ENCODE data around the gene SRRM5.
"Not testable (repeated sequence)": the region's sequence is repeated elsewhere in the genome, so short reads cannot be mapped to it uniquely, and the experiment has no call there.

The SRRM5 gene, protein sequence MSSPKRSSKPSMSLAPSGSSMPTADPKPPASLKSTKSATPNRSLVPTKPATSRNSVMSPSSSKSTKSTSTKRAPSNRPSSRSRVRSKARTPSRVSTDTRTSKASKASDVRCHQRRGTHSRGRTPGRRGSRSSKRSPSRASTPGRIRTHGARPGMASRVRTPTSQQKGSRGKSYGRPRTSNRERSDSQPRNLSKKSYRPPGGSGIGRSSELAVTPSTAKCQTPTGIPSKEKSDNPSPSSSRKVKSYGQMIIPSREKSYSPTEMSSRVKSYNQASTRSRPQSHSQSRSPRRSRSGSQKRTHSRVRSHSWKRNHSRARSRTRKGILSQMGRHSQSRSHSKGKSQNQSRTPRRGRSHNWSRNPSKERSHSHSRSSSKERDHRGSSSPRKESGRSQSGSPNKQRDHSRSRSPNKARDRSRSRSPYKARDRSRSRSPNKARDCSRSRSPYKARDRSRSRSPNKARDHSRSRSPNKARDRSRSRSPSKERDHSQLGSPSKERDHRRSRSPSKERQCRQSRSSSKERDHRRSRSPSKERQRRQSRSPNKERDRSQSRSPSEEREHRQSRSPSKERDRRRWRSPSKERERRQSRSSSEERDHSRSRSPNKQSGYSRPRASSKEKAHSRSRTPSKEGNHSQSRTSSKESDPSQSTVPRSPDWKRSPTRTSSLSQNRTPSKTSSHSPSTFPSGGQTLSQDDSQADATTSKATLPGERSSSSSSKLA

DNA sequence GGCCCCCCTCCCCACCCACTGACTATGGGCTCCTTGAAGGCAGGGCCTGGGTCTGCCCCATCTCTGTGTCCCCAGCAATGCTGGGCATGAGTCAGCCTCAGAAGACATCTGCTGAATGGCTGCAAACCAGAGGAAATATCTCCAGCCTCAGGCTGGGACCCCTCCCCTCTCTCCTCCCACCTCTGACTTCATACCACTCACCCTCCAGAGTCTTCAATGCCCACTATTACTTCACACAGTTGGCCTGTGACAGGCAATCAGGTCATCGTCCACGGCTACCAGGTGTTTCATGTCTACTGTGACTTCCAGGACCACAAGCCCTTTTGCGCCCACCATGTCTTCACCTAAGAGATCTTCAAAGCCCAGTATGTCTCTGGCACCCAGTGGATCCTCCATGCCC is at the start of gene SRRM5:
Gene SRRM5, plus strand, starts transcription at position 301 of the 400 bp plus-strand sequence. Its CDS starts 34 bp downstream, at position 335.
- no peak for DNase-seq

DNA sequence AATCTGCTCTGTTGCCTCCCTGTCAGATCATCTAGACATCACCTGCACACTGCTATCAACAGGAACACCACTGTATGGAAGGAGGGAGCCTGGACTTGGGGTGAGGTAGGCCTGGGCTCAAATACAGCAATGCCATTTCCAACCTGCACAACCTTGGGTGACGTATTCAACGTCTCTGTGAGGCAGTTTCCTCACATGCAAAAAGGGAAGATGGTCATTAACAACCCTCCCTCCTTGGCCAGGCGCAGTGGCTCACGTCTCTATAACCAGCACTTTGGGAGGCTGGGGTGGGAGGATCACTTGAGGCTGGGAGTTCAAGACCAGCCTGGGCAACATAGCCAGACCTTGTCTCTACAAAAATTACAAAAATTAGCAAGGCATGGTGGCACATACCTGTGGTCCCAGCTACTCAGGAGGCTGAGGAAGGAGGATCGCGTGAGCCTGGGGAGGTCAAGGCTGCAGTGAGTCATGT is 49.6 kb upstream of the SRRM5 start:
- no peak for DNase-seq

DNA sequence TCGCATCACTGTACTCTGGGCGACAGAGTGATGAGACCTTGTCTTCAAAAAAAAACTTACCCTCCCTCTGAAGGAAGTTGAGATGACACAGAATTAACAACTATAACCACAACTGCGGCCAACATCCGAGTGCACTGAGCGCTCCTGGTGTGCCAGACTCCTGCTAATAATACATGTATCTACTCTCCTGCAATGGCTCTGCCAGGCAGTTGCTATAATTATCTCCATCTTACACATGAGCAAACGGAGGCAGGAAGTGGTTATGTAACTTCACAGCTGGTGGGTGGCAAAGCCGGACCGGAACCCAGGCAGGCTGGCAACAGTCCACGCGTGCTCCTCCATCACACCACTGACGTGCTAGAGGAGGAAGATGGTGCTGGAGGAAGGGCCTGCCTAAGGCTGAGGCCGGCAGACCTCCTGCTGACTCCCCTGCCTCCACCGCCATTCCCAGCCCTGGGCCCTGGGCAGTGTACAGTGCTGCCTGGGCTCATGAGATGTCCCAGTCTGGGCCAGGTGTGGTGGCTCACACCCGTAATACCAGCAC is 49.1 kb upstream of the SRRM5 start:
- peak; percentile 100 for DNase-seq

DNA sequence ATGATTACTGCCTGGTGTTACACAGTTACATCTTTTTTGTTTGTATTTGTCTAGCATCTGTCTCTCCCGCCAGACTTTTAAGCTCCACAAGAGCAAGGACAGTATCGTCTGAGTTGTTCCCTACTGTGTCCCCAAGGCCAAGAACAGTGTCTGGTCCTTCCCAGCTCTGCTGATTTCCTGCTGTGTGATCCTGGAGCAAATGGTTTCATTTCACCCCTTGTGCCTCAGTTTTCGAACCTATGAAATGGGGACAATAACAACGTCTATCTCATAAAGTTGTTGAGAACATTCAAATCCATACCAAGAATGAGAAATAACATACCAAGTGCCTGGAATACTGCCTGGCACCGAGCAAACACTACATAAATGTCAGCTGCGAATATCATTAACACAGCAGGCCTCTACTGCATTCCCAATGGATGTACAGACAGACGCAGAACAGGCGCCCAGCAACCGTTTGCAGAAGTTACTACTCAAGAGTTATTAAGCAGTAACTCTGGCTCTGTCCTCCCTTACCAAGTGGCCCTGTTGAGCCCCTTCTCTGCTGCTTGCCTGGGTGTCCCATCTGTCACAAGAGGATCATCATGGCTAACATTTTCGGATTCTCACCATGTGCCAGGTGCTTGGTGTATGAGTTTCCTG is 48.0 kb upstream of the SRRM5 start:
- DNase-seq, result peak; percentile 20

DNA sequence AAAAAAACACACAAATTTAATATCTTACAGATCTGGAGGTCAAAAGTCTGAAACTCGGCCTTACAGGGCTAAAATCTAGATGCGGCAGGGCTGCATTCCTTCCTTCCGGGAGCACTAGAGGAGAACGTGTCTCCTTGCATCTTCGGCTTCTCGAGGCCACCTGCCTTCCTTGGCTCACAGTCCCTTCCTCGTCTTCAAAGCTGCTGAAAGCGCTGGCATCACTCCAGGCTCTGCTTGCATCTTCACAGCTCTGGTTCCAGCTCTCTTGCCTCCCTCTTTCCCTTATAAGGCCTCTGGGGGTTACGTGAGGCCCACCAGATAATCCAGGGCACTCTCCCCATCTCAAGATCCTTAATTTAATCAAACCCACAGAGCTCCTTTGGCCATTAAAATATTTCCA is 47.1 kb upstream of the SRRM5 start:
- no peak for DNase-seq

DNA sequence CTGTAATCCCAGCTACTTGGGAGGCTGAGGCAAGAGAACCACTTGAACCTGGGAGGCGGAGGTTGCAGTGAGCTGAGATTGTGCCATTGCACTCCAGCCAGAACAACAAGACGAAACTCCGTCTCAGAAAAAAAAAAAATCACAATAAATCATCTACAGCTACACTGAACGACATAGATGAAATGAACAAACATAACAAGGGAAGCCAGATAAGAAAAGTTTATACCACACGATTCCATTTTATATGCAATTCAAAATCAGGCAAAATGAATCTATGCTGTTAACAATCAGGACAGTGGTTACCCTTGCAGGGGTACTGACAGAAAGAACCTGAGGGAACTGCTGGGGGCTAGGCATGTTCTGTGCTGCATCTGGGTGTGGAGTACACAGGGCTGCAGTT is 42.2 kb upstream of the SRRM5 start:
- DNase-seq, result no peak

DNA sequence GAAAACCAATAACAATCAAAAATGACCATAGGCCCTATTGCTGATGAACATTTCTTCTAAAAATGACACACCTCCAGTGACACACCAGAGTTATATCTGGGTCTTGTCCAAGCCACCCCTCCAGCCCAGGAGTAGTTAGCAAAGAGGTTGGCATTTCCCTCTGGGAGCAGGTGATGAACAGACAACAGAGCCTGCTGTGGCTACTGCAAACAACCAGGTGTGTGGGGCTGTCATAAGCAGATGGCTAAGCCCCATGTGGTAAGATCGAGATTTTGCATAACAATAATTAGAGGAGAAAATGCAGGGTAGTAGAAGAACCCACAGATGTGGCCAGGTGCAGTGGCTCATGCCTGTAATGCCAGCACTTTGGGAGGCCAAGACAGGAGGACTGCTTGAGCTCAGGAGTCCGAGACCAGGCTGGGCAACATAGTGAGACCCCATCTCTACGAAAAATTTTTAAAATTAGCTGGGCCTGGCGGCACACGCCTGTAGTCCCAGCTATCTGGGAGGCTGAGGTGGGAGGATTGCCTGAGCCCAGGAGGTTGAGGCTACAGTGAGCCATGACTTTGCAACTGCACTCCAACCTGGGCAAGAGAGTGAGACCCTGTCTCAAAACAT is 41.6 kb upstream of the SRRM5 start:
- no peak for DNase-seq

DNA sequence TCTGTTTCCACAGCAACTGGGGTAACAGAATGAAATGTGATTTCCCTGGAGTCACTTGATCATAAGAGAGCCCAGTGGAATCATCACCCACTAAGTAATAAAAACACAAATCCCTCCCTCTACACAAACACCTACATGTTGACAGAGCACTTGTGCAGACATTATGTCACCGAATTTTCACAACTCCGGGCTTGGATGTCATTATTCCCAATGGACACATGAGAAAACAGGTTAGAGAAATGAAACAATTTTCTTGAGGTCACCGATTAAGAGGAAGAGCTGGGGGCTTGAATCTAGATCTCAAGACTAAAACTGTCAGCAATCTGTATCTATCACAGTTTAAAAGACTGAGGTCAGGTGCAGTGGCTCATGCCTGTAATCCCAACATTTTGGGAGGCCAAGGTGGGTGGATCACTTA is 39.7 kb upstream of the SRRM5 start:
- DNase-seq, result no peak

DNA sequence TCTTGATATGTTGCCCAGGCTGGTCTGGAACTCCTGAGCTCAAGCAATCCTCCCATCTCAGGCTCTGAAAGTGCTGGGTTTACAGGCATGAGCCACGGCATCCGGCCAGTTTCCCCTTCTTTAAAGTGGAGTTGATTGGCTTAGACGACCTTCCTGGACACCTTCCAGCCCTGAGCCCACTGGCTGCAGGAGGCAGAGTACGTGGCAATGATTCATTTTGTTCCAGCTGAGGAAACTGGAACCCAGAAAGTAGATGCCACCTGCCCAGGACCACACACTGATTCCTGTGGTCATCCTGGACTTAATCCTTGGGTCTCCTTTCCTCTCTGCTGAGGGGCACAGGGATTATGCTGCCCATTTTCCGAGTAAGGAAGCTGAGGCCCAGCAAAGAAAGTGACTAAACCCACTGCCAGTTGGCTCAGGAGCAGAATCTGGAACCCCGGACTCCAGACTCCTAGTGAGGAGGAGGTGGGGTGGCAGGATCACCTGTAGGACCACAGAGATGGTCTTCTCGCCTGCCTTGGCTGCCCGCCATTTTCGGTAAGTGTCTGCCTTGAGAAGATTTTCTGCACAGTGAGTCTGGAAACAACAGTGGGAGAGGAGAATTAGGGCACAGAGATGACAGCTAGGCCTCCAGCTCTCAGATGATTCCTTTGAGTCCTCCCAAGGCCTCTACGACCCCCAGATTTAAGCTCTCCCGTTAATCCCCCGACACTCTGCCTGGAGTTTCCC is 37.3 kb upstream of the SRRM5 start:
- DNase-seq, result no peak

DNA sequence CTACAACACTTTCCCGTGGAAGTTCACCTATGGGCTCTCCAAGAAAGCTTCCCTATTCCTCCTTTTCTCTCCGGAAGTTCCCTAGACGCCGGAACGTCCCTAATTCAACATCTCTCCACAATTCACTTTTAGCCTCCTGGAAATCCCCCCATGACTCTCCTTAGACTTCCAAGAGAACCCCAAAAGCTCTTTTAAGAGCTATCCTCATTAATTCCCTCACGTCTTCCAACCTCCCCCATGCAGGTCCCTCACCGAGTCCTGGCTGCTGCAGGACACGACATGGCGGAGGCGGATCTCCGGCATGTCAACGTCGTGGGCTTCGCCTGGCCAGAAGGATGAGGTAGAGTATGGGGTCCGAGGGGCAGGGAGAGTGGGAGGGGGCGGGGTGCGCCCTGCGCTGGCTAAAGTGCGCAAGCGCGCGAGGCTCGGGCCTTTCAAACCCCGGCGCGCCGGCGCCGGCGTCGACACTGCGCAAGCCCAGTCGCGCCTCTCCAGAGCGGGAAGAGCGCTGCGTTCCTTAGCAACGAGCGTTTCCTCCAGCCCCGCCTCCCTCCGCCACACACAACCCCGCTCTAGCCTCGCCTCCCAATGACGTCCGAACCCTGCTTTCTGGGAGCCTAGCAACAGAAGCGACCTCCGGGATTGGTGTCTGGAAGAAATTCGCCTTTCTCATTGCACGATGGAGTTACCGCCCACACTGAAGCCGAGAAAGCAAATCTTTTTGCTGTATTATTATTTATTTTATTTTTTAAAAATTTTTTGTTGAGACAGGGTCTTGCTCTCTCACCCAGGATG is 36.5 kb upstream of the SRRM5 start, which contains the start of the genes PINLYP and XRCC1:
Gene PINLYP, plus strand, starts transcription at position 646 of the 795 bp plus-strand sequence. CDS start 1,391 bp downstream, outside the sequence.
Gene XRCC1, minus strand, starts transcription at position 372 of the 795 bp plus-strand sequence. Its CDS starts 69 bp downstream, at position 303.
- peak; percentile 100 for DNase-seq

DNA sequence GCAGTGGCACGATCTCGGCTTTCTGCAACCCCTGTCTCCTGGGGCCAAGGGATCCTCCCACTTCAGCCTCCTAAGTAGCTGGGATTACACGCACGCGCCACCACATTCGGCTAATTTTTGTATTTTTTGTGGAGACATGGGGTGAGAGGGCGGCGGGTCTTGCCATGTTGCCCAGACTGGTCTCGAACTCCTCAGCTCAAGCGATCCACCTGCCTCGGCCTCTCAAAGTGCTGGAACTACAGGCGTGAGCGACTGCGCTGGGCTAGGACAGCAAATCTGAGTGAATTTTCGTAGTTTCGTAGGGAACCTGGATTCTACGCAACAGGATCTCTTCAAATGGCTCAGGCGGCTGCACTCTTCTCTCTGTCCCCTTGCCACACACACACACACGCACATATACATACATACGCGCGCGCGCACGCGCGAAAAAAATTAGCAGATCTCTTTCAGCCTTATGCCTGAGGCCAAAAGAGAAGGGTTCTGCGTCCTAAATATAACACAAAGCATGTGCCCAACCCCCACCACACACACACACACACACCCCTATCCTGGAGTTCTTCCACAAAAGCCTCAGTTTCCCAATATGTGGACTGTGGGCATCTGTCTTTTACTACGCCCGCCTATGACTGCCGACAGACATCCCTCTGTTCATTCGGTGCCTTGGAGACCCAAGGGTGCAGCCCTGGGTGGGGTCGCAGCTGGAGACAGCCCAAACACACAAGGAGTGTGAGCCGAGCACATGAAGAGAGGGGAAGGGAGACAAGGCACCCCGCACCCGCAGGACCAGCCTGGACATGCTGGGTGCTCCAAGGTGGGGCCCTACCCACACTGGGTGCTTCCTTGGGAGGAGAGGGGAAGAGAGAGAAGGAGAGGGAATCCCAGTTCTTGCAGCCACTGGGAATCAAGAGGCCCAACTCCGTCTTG is 35.7 kb upstream of the SRRM5 start:
- DNase-seq, result peak; percentile 84

DNA sequence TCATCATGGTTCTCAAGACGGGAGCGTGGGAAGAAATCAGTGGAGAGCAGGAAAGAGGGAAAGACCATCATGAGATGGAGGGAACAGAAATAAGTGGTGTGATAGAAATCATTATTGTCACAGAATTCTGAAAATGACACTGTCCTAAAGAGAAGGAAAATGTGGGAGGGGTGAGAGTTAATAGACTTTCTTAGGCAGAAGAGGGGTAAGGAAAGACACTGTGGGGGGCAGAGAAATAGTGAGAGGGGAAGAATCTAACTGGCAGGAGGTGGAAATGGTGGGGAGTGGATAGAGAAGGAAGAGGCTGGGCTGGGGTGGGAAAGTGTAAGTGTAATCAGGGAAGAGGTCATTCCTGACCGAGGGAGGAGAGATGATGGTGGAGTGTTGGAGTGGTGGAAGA is 33.1 kb upstream of the SRRM5 start:
- no peak for DNase-seq

DNA sequence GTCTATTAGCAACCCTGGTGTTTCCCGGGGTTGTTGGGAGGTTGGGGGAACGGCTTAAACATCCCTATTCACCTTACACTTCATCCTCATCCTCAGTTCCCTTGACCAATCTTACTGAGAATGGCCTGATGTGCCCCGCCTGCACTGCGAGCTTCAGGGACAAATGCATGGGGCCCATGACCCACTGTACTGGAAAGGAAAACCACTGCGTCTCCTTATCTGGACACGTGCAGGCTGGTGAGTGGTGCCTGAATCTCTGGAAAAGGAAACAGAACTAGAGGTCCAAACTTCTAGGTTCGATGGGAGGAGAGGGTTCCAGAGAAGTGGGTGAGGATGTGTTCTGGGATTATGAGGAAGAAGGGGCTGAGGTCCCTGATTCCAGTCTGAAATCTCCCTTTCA is 30.4 kb upstream of the SRRM5 start:
- DNase-seq, result no peak

DNA sequence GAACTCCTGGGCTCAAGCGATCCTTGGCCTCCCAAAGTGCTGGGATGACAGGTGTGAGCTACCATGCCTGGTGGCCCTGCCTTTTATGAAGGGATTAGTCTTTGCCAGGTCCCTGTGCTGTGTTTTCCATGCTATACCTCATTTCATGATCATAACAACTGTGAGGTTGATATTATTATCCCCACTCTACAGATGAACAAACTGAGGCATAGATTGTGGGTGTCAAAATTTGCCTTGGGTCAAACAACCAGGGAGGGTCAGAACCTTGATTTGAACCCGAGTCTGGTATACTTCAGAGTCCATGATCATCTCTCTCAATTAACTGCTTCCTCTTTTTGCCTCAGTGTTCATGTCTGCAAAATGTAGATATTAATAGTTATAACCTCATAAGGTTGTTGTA is 29.4 kb upstream of the SRRM5 start:
- peak; percentile 23 for DNase-seq

DNA sequence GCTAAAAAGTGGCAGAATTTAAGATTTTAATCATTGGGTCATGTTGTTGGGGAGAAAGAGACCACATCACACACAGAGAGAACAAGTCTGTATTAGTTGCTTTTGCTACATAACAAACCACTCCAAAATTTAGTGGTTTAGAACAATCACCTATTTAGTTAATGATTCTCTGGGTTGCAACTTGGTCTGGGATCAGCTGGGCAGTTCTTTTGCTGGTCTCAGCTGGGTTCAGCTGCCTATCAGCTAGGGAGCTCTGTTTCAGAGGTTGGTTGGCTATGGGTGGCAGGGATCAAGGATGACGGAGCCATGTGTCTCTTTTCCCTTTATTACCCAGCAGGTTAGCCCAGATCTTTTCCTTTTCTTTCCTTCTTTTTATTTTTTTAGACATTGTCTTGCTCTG is 27.4 kb upstream of the SRRM5 start:
- DNase-seq, result no peak

DNA sequence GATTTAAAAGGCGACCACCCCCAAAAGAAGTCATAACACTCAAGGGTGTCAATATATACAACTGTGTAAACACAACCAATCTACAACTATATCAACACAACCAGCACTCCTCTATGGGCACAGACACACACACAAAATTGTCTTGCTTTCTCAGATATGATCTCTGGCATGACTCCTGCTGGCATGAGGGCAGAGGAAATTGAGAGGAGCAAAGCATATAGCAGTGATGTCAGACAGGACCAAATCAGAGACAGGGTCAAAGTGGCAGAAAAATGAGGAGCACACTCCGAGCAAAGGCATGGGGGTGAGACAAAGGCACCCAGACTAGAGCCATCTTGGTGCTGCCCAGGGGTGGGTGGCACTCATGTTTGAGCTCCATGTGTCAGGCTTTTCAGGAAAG is 25.5 kb upstream of the SRRM5 start:
- DNase-seq, result no peak

DNA sequence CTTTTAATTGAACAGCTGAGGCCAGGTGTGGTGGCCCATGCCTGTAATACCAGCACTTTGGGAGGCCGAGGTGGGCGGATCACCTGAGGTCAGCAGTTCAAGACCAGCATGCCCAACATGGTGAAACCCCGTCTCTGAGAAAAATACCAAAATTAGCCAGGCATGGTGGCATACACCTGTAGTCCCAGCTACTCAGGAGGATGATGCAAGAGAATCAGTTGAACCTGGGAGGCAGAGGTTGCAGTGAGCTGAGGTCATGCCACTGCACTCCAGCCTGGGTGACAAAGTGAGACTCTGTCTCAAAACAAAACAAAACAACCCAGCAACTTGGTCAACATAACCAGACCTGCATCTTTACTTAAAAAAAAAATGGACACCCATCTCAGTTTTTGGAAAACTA is 24.9 kb upstream of the SRRM5 start:
- DNase-seq, result not testable (repeated sequence)

DNA sequence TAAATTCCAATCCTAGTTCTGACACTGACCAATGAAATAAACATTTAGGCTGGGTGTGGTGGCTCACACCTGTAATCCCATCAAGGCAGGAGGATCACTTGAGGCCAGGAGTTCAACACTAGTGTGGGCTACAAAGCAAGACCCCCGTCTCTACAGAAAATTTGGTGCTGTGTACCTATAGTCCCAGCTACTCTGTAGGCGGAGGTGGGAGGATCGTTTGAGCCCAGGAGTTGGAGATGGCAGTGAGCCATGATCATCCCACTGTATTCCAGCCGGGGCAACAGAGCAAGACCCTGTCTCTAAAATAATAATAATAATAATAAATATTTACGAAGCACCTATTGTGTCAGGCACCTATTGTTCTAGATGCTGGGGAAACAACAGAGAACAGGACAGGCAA is 22.6 kb upstream of the SRRM5 start:
- no peak for DNase-seq

DNA sequence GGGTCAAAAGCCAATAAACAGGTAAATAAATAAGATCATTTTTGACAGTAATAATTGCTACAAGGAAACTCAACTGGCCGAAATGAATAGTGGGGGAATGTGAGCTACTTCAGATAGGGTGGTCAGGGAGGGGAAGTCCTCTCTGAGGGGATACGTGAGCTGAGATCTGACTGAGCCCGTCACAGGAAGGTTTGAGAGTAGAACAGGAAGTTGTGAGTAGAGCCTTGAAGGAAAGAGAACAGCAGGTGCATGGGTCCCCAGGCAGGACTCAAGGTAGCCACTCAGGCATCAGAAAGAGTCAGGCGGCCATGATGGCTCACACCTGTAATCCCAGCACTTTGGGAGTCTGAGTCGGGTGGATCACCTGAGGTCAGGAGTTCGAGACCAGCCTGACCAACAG is 22.2 kb upstream of the SRRM5 start:
- DNase-seq, result no peak
